GM13977 (cell line): Measurements from ENCODE around the gene IGSF5.

Experiments used
- DNase-seq: peaks from one replicate; pipeline ENCODE4 v3.0.0; 2012; ENCODE audit warnings: low spot score
- in situ Hi-C: fragments of 300-500 bp; cut with MboI; formaldehyde crosslinking; loops from one replicate; pipeline ENCODE4 v1.12.0; 2022; ENCODE audit warnings: low sequenced_read_pairs, low pct_unique_long_range_greater_than_20kb, mixed read lengths, inconsistent platforms; ENCODE audit not compliant: unreplicated experiment
- TF ChIP-seq, protein P1 (sequence below): IDR thresholded peaks from 2 replicates; pipeline ENCODE4 v1.5.1; 2012; ENCODE audit warnings: mild to moderate bottlenecking, control low read depth; ENCODE audit not compliant: insufficient read depth; ENCODE audit errors: extremely low read depth, missing control alignments

IGSF5 gene

DNA sequence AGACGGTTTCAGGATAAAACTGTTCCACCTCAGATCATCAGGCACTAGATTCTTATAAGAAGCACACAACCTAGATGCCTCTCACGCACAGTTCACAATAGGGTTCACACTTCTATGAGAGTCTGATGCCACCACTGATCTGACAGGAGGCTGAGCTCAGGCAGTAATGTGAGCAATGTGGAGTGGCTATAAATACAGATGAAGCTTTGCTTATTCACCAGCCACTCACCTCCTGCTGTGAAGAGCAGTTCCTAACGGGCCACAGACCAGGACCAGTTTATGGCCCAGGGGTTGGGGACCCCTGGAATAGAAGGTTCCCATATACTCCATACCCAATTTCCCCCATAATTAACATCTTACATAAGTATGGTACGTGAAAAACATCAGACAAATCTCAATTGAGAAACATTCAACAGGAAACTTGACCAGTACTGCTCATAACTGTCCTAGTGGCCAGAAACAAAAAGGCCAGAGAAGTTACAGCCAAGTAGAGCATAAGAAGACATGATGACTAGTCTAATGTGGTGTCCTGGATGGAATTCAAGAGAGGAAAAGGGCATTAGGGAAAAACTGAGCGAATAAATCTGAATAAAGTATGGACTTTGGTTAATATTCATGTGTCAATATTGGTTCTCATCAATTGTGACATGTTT lies 24.7 kb upstream of the IGSF5 start:
- no peak for DNase-seq
- TF ChIP-seq, protein P1, sequence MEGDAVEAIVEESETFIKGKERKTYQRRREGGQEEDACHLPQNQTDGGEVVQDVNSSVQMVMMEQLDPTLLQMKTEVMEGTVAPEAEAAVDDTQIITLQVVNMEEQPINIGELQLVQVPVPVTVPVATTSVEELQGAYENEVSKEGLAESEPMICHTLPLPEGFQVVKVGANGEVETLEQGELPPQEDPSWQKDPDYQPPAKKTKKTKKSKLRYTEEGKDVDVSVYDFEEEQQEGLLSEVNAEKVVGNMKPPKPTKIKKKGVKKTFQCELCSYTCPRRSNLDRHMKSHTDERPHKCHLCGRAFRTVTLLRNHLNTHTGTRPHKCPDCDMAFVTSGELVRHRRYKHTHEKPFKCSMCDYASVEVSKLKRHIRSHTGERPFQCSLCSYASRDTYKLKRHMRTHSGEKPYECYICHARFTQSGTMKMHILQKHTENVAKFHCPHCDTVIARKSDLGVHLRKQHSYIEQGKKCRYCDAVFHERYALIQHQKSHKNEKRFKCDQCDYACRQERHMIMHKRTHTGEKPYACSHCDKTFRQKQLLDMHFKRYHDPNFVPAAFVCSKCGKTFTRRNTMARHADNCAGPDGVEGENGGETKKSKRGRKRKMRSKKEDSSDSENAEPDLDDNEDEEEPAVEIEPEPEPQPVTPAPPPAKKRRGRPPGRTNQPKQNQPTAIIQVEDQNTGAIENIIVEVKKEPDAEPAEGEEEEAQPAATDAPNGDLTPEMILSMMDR, result no peak
- in situ Hi-C loops, result no loop called here

DNA sequence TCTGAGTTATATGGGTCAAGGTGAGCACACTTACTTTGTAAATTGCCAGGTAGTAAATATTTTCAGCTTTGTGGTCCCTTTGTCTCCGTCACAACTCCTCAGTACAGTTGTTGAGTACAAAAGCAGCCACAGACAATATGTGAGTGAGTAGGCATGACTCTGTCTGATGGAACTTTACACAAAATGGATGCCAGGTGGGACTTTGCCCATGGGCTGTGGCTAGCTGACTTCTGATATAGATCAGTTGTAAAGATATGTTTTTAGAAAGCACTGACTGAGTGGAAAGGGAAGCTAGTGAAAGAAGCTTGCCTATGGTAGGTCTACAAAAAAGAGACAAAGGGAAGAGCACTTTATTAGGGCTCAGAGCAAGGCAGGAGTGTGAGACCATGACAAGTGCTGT lies 23.1 kb upstream of the IGSF5 start:
- TF ChIP-seq, protein P1, result no peak
- DNase-seq, result no peak
- in situ Hi-C loops, result no loop called here

DNA sequence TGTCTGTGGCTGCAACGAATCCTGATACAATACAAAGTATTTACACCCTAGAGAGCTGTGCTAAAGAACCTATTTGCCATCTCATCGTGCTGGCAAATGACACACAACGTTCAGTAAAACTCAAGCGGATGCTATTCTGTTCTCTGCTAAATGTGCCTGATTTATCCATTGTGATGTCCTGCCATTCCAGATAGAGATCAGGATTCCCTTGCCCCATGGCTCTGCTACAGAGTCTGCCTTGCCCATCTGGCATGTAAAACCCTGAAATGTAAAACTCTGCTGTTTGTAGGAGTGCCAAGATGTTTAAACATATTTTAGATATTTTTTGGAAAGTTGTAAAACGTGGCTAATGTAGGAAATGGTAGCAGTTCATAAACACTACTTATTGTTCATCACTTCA lies 20.0 kb upstream of the IGSF5 start:
- TF ChIP-seq, protein P1, result no peak
- no peak for DNase-seq
- in situ Hi-C loops, result no loop called here

DNA sequence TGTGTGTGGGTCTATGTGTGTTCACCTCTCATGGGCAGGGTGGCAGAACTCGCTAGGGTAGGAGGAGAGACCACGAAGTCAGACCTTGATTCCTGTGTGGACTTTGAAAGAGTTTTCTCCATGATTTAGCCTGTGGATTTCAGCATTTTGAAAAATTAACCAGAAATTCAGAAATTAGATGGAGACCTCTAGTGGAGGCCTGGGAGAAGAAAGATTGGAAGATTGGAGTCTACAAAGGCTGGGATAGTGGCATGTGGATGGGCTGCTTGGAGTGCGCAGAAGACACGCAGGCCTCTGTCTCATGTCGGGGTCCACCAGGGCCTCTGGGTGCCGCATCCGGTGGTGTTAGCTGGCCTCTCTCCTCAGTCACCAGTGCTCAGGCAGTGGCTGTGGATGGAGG lies 18.9 kb upstream of the IGSF5 start:
- no peak for DNase-seq
- in situ Hi-C loops, result no loop called here

DNA sequence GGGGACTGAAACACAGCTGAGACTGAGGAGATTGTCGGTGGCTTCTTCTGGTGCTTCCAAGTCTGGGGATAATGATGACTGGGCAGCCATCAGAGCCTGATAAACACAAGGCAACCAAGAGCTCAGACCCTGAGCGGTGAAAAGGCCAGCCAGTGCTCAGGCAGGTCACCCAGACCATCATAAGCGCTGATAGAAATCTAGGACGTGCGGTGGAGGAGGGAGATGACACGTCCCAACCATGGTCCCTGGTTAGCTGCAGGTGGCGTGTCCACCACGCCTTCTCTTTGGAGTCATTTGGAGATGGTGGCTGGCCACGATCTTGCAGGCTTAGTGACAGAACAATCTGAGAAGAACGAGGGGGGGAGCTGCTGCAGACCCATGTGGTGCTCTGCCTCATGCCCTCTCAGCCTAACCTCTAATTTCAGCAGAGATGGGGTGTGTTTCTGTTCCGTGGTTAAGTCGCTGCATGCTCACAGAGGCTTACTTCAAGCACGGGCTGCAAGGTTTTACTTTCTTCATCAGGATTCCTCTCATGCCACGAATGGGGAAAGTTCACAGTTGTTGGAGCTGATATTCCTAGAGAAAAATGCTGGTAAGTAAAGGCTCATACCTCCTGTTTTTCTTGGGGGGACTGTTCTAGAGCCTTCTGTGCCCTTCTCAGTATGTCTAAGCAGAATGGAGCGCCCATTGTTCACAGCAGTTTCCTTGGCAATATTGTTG lies 17.4 kb upstream of the IGSF5 start:
- TF ChIP-seq, protein P1, result no peak
- in situ Hi-C loops, result no loop called here
- DNase-seq, result no peak

More for the DNA sequence above, 18.9 kb upstream of the IGSF5 start:
- TF ChIP-seq, protein P1, result no peak

DNA sequence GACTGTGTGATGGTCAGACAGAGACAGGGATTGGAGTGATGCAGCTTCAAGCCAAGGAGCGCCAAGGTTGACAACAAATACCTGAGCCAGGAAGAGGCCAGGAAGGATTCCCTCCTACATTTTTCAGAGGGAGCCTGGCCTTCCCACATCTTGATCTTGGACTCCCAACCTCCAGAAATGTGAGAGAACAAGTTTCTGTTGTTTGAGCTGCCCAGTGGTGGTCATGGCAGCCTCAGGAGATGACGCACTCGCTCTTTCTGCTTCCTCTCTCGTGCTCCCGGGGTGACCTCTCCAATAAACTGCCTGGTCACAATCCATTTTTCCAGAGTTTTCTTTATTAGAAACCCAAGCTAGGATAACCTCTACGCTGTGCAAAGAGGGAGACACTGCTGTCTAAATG lies 16.6 kb upstream of the IGSF5 start:
- in situ Hi-C loops, result no loop called here
- TF ChIP-seq, protein P1, result no peak
- no peak for DNase-seq
